Rectal smooth muscle tissue (tissue), 1 donor: ENCODE measurements around the gene RACK1.
"Not testable (repeated sequence)": the region's sequence is repeated elsewhere in the genome, so short reads cannot be mapped to it uniquely, and the experiment has no call there.

ENCODE experiments used
- H3K27ac ChIP-seq: one replicate; pipeline ENCODE4 v1.7.0; 2013; ENCODE audit warnings: low read depth, low read length, inconsistent platforms
- H3K27me3 ChIP-seq: one replicate; pipeline ENCODE4 v1.7.0; 2013; ENCODE audit warnings: low read length; ENCODE audit not compliant: control insufficient read depth, insufficient read depth
- H3K36me3 ChIP-seq: one replicate; pipeline ENCODE4 v1.7.0; 2013; ENCODE audit warnings: low read length; ENCODE audit not compliant: control insufficient read depth, insufficient read depth
- H3K4me1 ChIP-seq: one replicate; pipeline ENCODE4 v1.7.0; 2013; ENCODE audit warnings: low read length; ENCODE audit not compliant: control insufficient read depth, insufficient read depth
- H3K4me3 ChIP-seq: one replicate; pipeline ENCODE4 v1.7.0; 2013; ENCODE audit warnings: low read length
- H3K9ac ChIP-seq: one replicate; pipeline ENCODE4 v1.7.0; 2013; ENCODE audit warnings: low read length

RACK1 gene

DNA sequence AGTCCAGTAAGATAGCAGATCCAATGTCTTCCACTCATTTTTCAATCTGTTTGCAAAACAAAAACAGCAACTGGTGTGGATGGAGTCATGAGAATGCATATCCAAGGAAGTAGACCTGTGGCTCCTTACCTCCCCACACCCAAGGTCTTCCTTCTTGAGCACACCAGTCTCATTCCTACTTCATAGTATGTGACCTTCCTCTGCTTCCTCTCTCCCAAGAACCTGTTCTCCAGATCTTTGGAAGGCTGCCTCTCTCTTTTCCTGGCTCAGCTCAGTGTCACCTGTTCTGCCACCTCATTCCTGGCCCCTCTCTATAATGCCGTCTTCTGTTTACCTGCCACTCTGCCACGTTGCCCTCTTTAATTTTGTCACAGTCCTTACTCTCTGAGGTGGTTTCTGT lies 30.8 kb downstream of the RACK1 start:
- Histone ChIP-seq H3K9ac (no peak overlapping the region), H3K36me3 (no peaks in the 10 kb centered on the region), H3K27ac (no peak overlapping the region), H3K4me1 (peaks cover 5% of the 10 kb centered on the region), H3K27me3 (no peaks in the 10 kb centered on the region), H3K4me3 (no peak overlapping the region)

DNA sequence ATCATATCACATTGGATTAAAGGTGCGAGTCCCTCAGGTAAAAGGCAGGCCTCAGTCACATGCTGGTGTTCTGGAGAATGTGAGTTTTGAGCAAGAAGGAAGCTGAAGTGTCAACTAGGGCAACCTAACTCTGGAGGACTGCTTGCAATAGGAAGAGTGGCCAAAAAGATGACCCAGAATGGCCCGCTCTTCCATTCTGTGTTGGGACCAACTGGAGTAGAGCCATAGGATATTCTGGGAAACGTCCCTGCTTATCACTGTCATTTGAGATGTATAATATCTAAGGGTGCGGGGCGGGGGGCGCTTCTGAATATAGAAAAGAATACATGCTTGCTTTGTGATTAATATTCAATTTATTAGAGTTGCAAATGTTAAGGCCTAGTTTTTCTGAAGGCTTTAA lies 31.6 kb downstream of the RACK1 start:
- Histone ChIP-seq H3K27ac (no peak overlapping the region), H3K27me3 (no peaks in the 10 kb centered on the region), H3K4me1 (peaks cover 5% of the 10 kb centered on the region), H3K36me3 (no peaks in the 10 kb centered on the region), H3K4me3 (no peak overlapping the region), H3K9ac (no peak overlapping the region)

DNA sequence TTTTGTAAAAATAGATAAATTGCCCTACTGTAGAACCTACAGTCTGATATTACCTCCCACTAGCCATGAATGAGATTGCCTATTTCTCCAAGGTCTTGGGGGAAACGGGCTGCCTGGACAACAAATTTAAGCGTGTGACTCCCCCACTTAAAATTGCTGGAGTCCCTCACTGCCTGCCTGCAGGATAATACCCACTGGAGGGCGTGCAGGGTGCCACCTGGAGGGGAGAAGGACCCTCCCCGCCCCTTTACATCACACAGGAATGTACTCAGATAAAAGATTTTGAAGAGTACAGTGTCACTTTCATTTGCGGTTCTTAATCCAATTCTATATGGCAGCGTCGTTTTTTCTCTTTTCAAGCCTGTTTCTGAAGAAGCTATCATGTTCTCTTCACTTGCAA lies 32.5 kb downstream of the RACK1 start:
- H3K4me1 ChIP-seq, result peaks cover under 1% of the 10 kb centered on the region

DNA sequence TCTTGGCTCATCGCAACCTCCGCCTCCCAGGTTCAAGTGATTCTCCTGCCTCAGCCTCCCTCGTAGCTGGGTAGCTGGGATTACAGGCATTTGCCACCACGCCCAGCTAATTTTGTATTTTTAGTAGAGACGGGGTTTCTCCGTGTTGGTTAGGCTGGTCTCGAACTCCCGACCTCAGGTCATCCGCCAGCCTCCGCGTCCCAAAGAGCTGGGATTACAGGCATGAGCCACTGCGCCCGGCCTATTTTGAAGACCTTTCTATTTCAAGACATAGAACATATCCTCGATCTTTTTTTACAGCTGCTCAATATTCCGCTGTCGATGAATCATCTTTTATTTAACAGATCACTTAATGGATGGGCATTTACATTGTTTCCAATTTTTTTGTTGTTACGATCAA lies 33.0 kb downstream of the RACK1 start:
- H3K4me3 ChIP-seq, H3K27ac ChIP-seq, H3K9ac ChIP-seq, H3K4me1 ChIP-seq, H3K27me3 ChIP-seq, H3K36me3 ChIP-seq: not testable (repeated sequence)

More for the DNA sequence above, 32.5 kb downstream of the RACK1 start:
- H3K36me3 ChIP-seq, result no peaks in the 10 kb centered on the region
- H3K4me3 ChIP-seq, result no peak overlapping the region
- H3K9ac ChIP-seq, result no peak overlapping the region
- H3K27me3 ChIP-seq, result no peaks in the 10 kb centered on the region
- H3K27ac ChIP-seq, result no peak overlapping the region

DNA sequence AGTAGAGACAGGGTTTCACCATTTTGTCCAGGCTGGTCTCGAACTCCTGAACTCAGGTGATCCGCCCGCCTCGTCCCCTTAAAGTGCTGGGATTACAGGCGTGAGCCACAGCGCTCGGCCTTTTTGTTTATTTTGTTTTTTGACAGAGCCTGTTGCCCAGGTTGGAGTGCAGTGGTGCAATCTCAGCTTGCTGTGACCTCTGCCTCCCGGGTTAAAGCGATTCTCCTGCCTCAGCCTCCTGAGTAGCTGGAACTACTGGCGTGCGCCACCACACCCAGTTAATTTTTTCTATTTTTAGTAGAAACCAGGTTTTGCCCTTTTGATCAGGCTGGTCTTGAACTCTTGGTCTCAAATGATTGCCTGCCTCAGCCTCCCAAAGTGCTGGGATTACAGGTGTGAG lies 33.6 kb downstream of the RACK1 start:
- H3K27me3 ChIP-seq, H3K36me3 ChIP-seq, H3K9ac ChIP-seq, H3K4me1 ChIP-seq, H3K27ac ChIP-seq, H3K4me3 ChIP-seq: not testable (repeated sequence)

DNA sequence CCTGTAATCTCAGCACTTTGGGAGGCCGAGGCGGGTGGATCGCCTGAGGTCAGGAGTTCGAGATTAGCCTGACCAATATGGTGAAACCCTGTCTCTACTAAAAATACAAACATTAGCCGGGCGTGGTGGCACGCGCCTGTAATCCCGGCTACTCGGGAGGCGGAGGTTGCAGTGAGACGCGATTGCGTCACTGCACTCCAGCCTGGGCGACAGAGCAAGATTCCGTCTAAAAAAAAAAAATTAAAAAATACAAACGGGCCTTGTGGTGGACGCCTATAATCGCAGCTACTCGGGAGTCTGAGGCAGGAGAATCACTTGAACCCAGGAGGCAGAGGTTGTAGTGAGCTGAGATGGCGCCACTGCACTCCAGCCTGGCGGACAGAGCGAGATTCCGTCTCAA lies 34.7 kb downstream of the RACK1 start:
- H3K9ac ChIP-seq, H3K27me3 ChIP-seq, H3K4me3 ChIP-seq, H3K36me3 ChIP-seq, H3K4me1 ChIP-seq, H3K27ac ChIP-seq: not testable (repeated sequence)

DNA sequence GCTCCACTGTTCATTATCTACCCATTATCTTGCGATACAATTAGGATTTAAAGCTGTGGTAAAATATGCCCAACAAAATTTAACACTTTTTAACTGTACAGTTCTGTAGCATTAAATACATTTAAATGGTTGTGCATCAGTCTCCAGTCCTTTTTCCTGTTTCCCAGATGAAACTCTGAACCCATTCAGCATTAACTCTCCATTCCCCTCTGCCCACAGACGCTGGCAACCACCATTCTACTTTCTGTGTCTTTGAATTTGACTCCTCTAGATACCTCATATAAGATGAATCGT lies 35.8 kb downstream of the RACK1 start:
- H3K4me3 ChIP-seq, result no peak overlapping the region
- H3K4me1 ChIP-seq, result no peaks in the 10 kb centered on the region
- H3K36me3 ChIP-seq, result no peaks in the 10 kb centered on the region
- H3K9ac ChIP-seq, result no peak overlapping the region
- H3K27ac ChIP-seq, result no peak overlapping the region
- H3K27me3 ChIP-seq, result peaks cover 4% of the 10 kb centered on the region

DNA sequence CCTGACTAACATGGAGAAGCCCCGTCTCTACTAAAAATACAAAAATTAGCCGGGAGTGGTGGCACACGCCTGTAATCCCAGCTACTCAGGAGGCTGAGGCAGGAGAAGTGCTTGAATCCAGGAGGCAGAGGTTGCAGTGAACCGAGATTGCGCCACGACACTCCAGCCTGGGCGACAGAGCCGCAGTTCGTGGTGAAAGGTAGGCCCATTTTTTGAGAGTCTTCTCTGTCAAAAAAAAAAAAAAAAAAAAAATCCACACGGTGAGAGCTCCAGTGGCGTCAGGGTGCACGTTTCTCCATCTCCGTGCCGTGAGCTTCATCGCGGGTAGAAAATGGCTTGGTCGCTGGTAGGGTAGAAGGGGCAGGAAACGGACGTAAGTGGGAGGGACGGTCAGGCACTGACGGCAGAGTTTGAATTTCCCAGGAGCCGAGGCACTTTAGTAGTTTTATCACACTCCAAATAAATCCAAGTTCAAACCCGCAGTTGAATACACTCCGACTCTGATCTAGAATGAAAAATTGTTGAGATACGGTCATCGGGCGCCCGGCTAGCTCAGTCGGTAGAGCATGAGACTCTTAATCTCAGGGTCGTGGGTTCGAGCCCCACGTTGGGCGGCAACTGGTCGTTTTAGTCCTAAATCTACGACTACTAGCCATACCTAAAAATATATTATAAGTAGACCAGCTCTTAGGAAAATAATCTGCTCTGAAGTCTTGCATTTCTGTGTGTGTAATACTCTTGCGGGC lies 36.3 kb downstream of the RACK1 start:
- H3K27ac ChIP-seq, result no peak overlapping the region
- peaks cover 4% of the 10 kb centered on the region for H3K27me3 ChIP-seq
- peak overlapping the region; percentile 79 for H3K4me3 ChIP-seq
- H3K9ac ChIP-seq, result peak overlapping the region; percentile 49
- no peaks in the 10 kb centered on the region for H3K36me3 ChIP-seq
- no peaks in the 10 kb centered on the region for H3K4me1 ChIP-seq

DNA sequence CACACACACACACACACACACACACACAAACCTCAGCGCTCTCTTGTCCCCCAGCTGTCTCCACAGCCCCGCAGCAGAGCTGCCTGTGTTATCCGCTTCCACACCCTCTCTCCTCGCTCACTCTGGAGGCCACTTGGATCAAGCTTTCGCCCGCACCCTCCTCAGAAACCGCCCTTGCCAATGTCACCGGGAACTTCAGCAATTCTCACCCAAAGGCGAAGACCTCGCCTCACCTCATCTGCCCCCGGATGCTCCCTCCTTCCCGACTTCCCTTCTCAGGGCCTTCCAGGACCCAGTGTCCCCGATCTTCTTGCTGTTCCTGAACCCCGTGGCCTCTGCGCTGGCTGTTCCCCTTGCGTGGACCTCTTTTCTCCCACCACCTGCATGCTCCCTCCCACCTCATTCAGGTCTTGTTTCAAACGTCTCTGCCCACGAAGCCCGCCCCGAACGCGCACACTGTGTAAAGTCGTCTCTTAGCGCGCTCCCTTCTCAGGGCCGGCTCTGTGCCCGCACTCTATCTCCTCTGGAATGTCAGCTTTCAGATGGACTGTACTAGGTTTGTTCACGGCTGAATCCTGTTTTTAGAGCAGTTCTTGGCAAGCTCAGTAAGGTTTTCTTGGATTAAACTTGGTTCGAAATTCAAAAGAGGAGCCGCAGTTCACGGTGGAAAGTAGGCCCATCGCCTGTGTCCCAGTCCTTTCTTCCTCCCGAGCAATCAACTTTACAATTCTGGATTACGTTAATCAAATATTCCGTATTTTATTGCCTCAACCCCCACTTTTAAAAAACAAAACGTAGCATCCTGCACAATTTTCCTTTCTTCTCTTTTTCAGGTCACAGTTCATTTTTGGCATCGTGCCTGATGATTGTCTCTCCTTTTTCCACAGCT lies 37.7 kb downstream of the RACK1 start:
- H3K4me1 ChIP-seq, result no peaks in the 10 kb centered on the region
- no peaks in the 10 kb centered on the region for H3K36me3 ChIP-seq
- no peak overlapping the region for H3K27ac ChIP-seq
- H3K9ac ChIP-seq, result no peak overlapping the region
- peaks cover 4% of the 10 kb centered on the region for H3K27me3 ChIP-seq
- H3K4me3 ChIP-seq, result peak overlapping the region; percentile 79

DNA sequence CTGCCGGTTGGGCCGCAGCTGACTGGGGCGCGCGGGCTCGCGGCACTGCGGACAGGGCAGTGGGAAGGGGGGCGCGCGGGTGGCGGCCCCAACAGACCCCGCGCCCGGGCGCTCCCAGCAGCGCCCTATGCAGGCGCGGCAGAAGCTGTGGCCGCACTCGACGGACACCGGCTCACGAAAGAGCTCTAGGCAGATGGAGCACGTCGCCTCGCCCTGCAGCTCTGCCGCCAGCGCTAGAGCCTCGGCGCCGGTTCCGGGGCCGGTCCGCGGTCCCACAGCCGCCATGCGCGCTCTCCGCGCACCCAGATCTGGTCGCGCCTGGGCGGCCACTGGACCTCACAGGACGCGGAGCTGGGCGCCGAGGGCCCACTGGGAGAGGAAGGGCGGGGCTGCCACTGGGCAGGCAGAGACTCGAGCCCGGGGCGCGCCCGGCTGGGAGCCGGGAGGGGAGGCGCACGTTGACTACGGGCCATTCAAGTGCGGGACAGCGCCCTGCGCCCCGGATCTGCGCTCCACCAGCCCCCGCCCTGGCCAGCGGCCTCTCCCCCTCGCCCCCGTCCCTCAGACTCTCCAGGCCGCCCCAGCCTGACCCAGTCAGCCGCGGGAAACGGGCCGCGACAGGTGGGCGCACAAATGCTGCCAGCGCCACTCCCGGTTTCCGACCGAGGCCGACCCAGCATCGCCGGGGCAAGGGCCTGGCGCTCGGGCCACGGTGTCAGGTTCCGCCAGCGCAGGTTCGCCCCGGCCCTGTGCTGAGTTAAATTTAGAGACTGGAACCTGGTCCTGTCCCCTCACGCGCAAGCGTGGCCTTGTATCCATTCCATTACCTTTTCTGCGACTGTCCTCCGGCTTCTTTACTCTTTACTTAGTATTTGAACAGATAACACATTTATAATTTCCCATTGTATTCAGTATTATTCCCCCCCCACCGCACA lies 38.6 kb downstream of the RACK1 start, which contains the start of gene TRIM7:
TSS of gene TRIM7 (minus strand) at position 371 of the 935 bp plus-strand sequence. CDS start at position 285, 86 bp downstream.
- Histone ChIP-seq H3K27me3 (peaks cover 4% of the 10 kb centered on the region), H3K4me3 (peak within 1 kb of the TSS; percentile 79), H3K36me3 (no peaks in the 10 kb centered on the region), H3K4me1 (no peaks in the 10 kb centered on the region), H3K27ac (no peak within 1 kb of the TSS), H3K9ac (no peak within 1 kb of the TSS)

DNA sequence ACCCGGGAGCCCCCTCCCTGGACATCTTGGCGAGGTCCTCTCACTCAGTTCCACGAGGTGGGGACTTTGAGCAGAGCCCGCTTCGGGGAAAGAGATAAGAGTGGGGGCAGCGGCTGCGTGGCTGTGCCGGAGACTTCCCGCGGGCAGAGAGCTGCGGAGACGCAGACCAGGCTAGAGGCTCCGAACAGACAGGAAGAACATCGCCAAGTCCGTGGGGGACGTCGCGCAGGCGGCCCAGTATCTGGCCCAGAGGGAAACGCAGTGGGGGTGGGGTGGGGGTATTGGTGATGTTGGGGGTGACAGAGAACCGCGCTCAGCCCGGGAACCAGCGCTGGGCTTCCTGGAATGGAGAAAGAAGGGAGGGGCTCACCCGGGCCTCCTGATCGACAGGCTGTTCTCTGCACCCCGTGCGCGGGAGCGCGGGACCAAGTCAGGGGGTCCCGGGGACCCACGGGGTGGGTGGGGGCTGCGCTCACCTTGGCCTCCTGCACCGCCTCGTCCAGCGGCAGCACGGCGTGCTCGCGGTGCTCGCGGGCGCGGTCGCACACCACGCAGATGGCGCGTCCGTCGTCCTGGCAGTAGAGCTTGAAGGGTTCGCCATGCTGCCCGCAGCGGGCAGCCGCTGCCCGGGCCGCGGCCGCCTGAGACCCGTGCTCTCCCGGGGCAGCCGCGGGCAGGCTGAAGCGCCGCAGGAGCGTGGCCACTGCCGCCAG lies 39.4 kb downstream of the RACK1 start:
- peaks cover 4% of the 10 kb centered on the region for H3K27me3 ChIP-seq
- no peak overlapping the region for H3K9ac ChIP-seq
- no peak overlapping the region for H3K27ac ChIP-seq
- H3K4me1 ChIP-seq, result no peaks in the 10 kb centered on the region
- H3K36me3 ChIP-seq, result no peaks in the 10 kb centered on the region
- peak overlapping the region; percentile 79 for H3K4me3 ChIP-seq

DNA sequence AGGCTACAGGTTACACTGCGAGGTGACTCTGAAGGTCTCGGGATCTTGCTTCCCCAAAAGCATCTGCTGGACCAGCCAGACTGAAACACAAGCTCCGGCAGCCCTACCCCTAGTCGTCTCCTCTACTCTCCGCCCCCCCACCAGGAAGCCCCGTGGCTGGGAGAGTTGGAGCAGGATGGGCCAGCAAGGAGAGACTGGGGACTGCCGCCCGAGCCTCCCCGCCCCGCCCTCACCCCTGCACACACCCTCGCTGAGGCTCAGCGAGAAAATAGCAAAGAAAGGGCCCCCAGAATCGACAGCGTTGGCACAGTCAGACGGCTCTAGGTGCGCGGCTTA lies 40.0 kb downstream of the RACK1 start:
- Histone ChIP-seq H3K27me3 (peaks cover 4% of the 10 kb centered on the region), H3K36me3 (no peaks in the 10 kb centered on the region), H3K9ac (no peak overlapping the region), H3K4me1 (no peaks in the 10 kb centered on the region), H3K4me3 (peak overlapping the region; percentile 79), H3K27ac (no peak overlapping the region)
